Loucy (cell line): ENCODE measurements around the gene SLAIN1.

Experiments used
- H2AFZ ChIP-seq: fragments of 200-600 bp; sonication (generic); 2 replicates; pipeline ENCODE4 v1.6.0; 2016; ENCODE audit warnings: antibody characterized with exemption, mild to moderate bottlenecking, low read length, moderate library complexity
- H3F3A ChIP-seq: fragments of 200-600 bp; 2 replicates; pipeline ENCODE4 v1.6.0; 2016; ENCODE audit warnings: antibody characterized with exemption, low read depth, mild to moderate bottlenecking
- H3K27me3 ChIP-seq: fragments of 200-600 bp; sonication (generic); 2 replicates; pipeline ENCODE4 v1.6.1; 2014; ENCODE audit warnings: low read length, mild to moderate bottlenecking; ENCODE audit not compliant: insufficient read depth, poor library complexity, severe bottlenecking
- H3K36me3 ChIP-seq: fragments of 200-600 bp; sonication (generic); 2 replicates; pipeline ENCODE4 v1.6.1; 2016; ENCODE audit warnings: low read length; ENCODE audit not compliant: insufficient read depth
- H3K4me1 ChIP-seq: fragments of 200-600 bp; sonication (generic); 2 replicates; pipeline ENCODE4 v1.5.1; 2014; ENCODE audit warnings: low read length, mild to moderate bottlenecking; ENCODE audit not compliant: insufficient read depth, poor library complexity, severe bottlenecking
- H3K4me2 ChIP-seq: fragments of 200-600 bp; sonication (generic); 2 replicates; pipeline ENCODE4 v1.6.0; 2014; ENCODE audit warnings: antibody characterized with exemption, low read length, low read depth, mild to moderate bottlenecking; ENCODE audit not compliant: poor library complexity, severe bottlenecking
- H3K4me3 ChIP-seq: fragments of 200-600 bp; sonication (generic); 2 replicates; pipeline ENCODE4 v1.5.1; 2014; ENCODE audit warnings: low read length, mild to moderate bottlenecking, mixed read lengths; ENCODE audit not compliant: poor library complexity, severe bottlenecking
- H3K79me2 ChIP-seq: fragments of 200-600 bp; sonication (generic); 2 replicates; pipeline ENCODE4 v1.6.1; 2014; ENCODE audit warnings: low read length; ENCODE audit not compliant: insufficient read depth
- H3K9ac ChIP-seq: fragments of 200-600 bp; sonication (generic); 2 replicates; pipeline ENCODE4 v1.6.0; 2014; ENCODE audit warnings: mild to moderate bottlenecking, low read depth, low read length, moderate library complexity; ENCODE audit not compliant: poor library complexity, severe bottlenecking
- H3K9me2 ChIP-seq: fragments of 200-600 bp; sonication (generic); replicated peaks from 2 replicates; pipeline ENCODE4 v1.6.1; 2016; ENCODE audit warnings: low read depth, low read length, mixed read lengths
- H3K9me3 ChIP-seq: fragments of 200-600 bp; sonication (generic); 2 replicates; pipeline ENCODE4 v1.6.1; 2014; ENCODE audit warnings: mild to moderate bottlenecking, antibody characterized with exemption, low read length, low read depth; ENCODE audit not compliant: insufficient read depth
- H4K20me1 ChIP-seq: fragments of 200-600 bp; sonication (generic); 2 replicates; pipeline ENCODE4 v1.6.0; 2014; ENCODE audit warnings: antibody characterized with exemption, low read length, mild to moderate bottlenecking; ENCODE audit not compliant: insufficient read depth, poor library complexity, severe bottlenecking
- EZH2phosphoT487 ChIP-seq: fragments of 200-600 bp; IDR thresholded peaks from 2 replicates; pipeline ENCODE4 v1.6.1; 2018; ENCODE audit warnings: antibody characterized with exemption, mild to moderate bottlenecking, moderate library complexity, borderline replicate concordance
- TF ChIP-seq, protein P1 (sequence below): fragments of 200-600 bp; sonication (generic); conservative IDR thresholded peaks from 2 replicates; pipeline ENCODE4 v1.5.1; 2014; ENCODE audit warnings: mild to moderate bottlenecking, antibody characterized with exemption, low read length

SLAIN1 gene

DNA sequence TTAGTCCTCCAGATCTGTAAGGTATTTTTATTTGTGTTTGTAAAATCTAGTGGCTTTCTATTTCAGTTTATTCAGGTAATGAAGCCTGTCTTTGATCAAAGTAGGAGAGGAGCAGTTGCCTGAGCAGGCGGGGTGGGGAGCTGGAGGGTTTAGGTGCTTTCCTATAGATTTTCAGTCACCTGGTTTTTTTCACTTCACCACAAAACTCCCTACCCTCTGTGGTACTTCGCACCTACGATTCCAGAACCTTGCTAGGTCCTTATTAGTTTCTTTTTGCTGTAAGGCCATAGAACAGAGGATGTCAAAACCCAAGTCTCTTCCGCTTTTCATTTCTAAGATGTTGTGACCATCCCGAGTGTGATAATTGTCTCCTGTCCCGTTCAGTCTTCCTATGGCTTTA, 26.6 kb downstream of the SLAIN1 start:
- no peaks in the 10 kb centered on the region for H3K27me3 ChIP-seq
- no peaks in the 10 kb centered on the region for H3K9me2 ChIP-seq
- no peak overlapping the region for H3K4me3 ChIP-seq
- H3K79me2 ChIP-seq: no peaks in the 10 kb centered on the region
- no peak overlapping the region for H2AFZ ChIP-seq
- no peak overlapping the region for H3K4me2 ChIP-seq
- no peak overlapping the region for H3K9ac ChIP-seq
- no peaks in the 10 kb centered on the region for H3K9me3 ChIP-seq
- TF ChIP-seq, protein P1, sequence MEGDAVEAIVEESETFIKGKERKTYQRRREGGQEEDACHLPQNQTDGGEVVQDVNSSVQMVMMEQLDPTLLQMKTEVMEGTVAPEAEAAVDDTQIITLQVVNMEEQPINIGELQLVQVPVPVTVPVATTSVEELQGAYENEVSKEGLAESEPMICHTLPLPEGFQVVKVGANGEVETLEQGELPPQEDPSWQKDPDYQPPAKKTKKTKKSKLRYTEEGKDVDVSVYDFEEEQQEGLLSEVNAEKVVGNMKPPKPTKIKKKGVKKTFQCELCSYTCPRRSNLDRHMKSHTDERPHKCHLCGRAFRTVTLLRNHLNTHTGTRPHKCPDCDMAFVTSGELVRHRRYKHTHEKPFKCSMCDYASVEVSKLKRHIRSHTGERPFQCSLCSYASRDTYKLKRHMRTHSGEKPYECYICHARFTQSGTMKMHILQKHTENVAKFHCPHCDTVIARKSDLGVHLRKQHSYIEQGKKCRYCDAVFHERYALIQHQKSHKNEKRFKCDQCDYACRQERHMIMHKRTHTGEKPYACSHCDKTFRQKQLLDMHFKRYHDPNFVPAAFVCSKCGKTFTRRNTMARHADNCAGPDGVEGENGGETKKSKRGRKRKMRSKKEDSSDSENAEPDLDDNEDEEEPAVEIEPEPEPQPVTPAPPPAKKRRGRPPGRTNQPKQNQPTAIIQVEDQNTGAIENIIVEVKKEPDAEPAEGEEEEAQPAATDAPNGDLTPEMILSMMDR: no peak
- no peak for TF ChIP-seq EZH2phosphoT487
- H3F3A ChIP-seq: no peaks in the 10 kb centered on the region
- no peaks in the 10 kb centered on the region for H4K20me1 ChIP-seq
- no peaks in the 10 kb centered on the region for H3K4me1 ChIP-seq
- no peaks in the 10 kb centered on the region for H3K36me3 ChIP-seq

DNA sequence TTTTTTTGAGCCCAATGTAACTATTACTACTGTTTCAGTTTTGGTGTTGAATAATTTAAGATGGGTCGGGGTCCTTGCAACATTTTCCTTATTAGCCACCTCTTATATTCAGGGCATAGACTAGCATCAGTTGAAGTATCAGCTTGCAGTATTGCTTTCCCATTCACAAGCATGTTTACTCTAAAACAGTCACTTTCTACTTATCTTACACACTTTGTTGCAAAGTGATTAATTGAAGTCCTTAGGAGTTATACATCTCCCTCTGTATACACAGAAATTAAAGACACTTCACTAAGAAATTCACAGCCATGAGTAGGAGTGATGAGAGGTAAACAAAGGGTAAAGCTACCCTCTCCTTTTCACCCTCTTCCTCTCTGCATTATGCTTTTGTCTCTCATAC, 27.6 kb downstream of the SLAIN1 start:
- no peak overlapping the region for H2AFZ ChIP-seq
- no peak overlapping the region for H3K9ac ChIP-seq
- H3F3A ChIP-seq: no peaks in the 10 kb centered on the region
- H3K9me3 ChIP-seq: no peaks in the 10 kb centered on the region
- H3K4me3 ChIP-seq: no peak overlapping the region
- no peaks in the 10 kb centered on the region for H4K20me1 ChIP-seq
- no peaks in the 10 kb centered on the region for H3K79me2 ChIP-seq
- H3K9me2 ChIP-seq: no peaks in the 10 kb centered on the region
- no peaks in the 10 kb centered on the region for H3K4me1 ChIP-seq
- no peaks in the 10 kb centered on the region for H3K36me3 ChIP-seq
- no peaks in the 10 kb centered on the region for H3K27me3 ChIP-seq
- no peak overlapping the region for H3K4me2 ChIP-seq
- TF ChIP-seq, protein P1: no peak
- no peak for TF ChIP-seq EZH2phosphoT487

DNA sequence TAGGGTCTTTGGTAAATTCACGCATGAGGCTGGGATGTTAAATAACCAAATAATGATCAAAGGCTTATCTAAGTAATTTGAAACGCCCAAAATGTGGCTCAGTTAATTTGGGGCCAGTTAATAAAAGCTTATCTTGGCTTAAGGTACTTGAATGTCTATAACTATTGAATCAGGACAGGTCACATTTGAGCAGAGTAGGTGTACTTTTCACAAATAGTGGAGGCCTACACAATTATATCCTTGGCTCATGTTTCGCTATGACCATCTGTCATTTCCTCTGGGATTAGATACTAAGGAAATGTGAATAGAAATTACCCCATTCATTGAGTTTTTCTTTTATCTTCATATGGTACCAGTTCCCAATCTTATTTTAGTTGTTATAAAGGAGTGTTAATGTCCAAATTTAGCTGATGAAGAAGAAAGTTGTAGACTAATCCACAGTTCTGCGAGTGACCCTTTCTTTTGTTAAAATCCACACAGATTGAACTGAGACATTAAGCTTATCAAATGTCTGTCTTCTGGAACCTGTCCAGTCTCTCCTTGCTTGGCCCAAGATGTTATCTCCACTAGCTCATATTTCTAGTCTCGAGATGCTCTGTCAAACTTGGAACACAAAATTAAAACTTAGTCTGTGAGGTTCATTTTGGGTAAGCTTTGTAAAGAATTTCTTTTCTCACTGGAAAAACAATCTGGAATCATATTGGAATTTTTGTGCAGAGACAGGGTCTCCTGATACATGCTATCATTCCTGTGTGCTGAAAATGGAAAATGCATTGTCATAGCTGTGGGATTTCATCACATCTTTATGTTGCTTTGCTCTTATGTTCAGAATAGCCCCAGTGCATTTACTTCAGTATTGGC, 31.0 kb downstream of the SLAIN1 start:
- H4K20me1 ChIP-seq: no peaks in the 10 kb centered on the region
- no peaks in the 10 kb centered on the region for H3K27me3 ChIP-seq
- H3K9me3 ChIP-seq: no peaks in the 10 kb centered on the region
- no peaks in the 10 kb centered on the region for H3K9me2 ChIP-seq
- H3K4me3 ChIP-seq: no peak overlapping the region
- H3K36me3 ChIP-seq: no peaks in the 10 kb centered on the region
- H2AFZ ChIP-seq: no peak overlapping the region
- no peak overlapping the region for H3K4me2 ChIP-seq
- no peaks in the 10 kb centered on the region for H3K79me2 ChIP-seq
- no peaks in the 10 kb centered on the region for H3K4me1 ChIP-seq
- TF ChIP-seq EZH2phosphoT487: no peak
- TF ChIP-seq, protein P1: no peak
- H3F3A ChIP-seq: no peaks in the 10 kb centered on the region
- H3K9ac ChIP-seq: no peak overlapping the region
